PC-3 (cell line): ENCODE measurements around the gene LBR. TPM values are rescaled to one million over a fixed set of nuclear protein-coding genes. Genes with fewer than 3 reads are reported as not detected.

ENCODE experiments used
- ATAC-seq: fragments of 200-7000 bp; cut with Tn5 transposase; 2 replicates; pipeline ENCODE4 v1.9.1; 2020; ENCODE audit warnings: mild to moderate bottlenecking, moderate library complexity
- BruUV-seq: library from RNA; stranded (reverse); fragments of 400-500 nt; replicated peaks from 2 replicates; lab custom pipeline; 2021; lab: Mats Ljungman, UMichigan
- CTCF ChIA-PET: fragments of 300-600 bp; sonication (Branson Sonifier 250); formaldehyde crosslinking; loops from one replicate; lab custom pipeline; 2022; ENCODE audit warnings: antibody characterized with exemption; lab: Charles Lee
- POLR2A ChIA-PET: fragments of 300-600 bp; sonication (Branson Sonifier 250); formaldehyde crosslinking; loops from one replicate; lab custom pipeline; 2022; ENCODE audit warnings: antibody characterized with exemption; ENCODE audit not compliant: unreplicated experiment; lab: Charles Lee
- DNase-seq: peaks from one replicate; pipeline ENCODE4 v3.0.0-alpha.2; 2015
- H2AFZ ChIP-seq: fragments of 300-600 bp; sonication (generic); 2 replicates; pipeline ENCODE4 v1.6.0; 2016; ENCODE audit warnings: antibody characterized with exemption, low read length
- H3F3A ChIP-seq: fragments of 300-600 bp; sonication (generic); one replicate; pipeline ENCODE4 v1.6.0; 2017; ENCODE audit warnings: antibody characterized with exemption, low read length, control low read depth, mild to moderate bottlenecking; ENCODE audit not compliant: unreplicated experiment
- H3K27ac ChIP-seq: fragments of 300-600 bp; sonication (generic); 2 replicates; pipeline ENCODE4 v1.5.1; 2016; ENCODE audit warnings: mild to moderate bottlenecking, low read length
- H3K27me3 ChIP-seq: fragments of 300-600 bp; sonication (generic); 2 replicates; pipeline ENCODE4 v1.6.1; 2016; ENCODE audit warnings: low read length, mixed read lengths
- H3K36me3 ChIP-seq: fragments of 300-600 bp; sonication (generic); 2 replicates; pipeline ENCODE4 v1.6.1; 2016; ENCODE audit warnings: low read depth, mixed run types, low read length, mixed read lengths
- H3K4me1 ChIP-seq: fragments of 300-600 bp; sonication (generic); 2 replicates; pipeline ENCODE4 v1.5.1; 2016; ENCODE audit warnings: low read length; ENCODE audit not compliant: insufficient read depth
- H3K4me2 ChIP-seq: fragments of 300-600 bp; sonication (generic); 2 replicates; pipeline ENCODE4 v1.6.0; 2016; ENCODE audit warnings: low read length
- H3K4me3 ChIP-seq: fragments of 300-600 bp; sonication (generic); 2 replicates; pipeline ENCODE4 v1.5.1; 2016; ENCODE audit warnings: mild to moderate bottlenecking, low read length, mixed read lengths
- H3K79me2 ChIP-seq: fragments of 300-600 bp; sonication (generic); 2 replicates; pipeline ENCODE4 v1.6.1; 2017; ENCODE audit warnings: low read length, mixed read lengths
- H3K9ac ChIP-seq: fragments of 300-600 bp; sonication (generic); 2 replicates; pipeline ENCODE4 v1.6.0; 2016; ENCODE audit warnings: mild to moderate bottlenecking, low read length
- H3K9me2 ChIP-seq: fragments of 300-600 bp; sonication (generic); replicated peaks from 2 replicates; pipeline ENCODE4 v1.6.1; 2016; ENCODE audit warnings: mixed run types, low read length, mixed read lengths
- H3K9me3 ChIP-seq: fragments of 300-600 bp; sonication (generic); 2 replicates; pipeline ENCODE4 v1.6.1; 2016; ENCODE audit warnings: low read length, mixed read lengths
- H4K20me1 ChIP-seq: fragments of 300-600 bp; sonication (generic); 2 replicates; pipeline ENCODE4 v1.6.1; 2016; ENCODE audit warnings: low read length, mixed read lengths
- EZH2 ChIP-seq: fragments of 300-600 bp; sonication (generic); IDR thresholded peaks from one replicate; pipeline ENCODE4 v1.6.1; 2017; ENCODE audit warnings: antibody characterized with exemption, mild to moderate bottlenecking, low read length; ENCODE audit not compliant: unreplicated experiment
- EZH2phosphoT487 ChIP-seq: fragments of 300-600 bp; sonication (generic); IDR thresholded peaks from 2 replicates; pipeline ENCODE4 v1.6.1; 2018; ENCODE audit warnings: mild to moderate bottlenecking, antibody characterized with exemption, low read length, borderline replicate concordance
- intact Hi-C: fragments of 100-400 bp; cut with micrococcal nuclease; formaldehyde crosslinking; loops from 2 replicates; pipeline ENCODE4 v1.9.0; 2023
- total RNA-seq: library from RNA; depleted of rRNA; stranded (reverse); fragments of >200 nt; gene quantifications from 2 replicates; pipeline ENCODE4 v1.2.3, GENCODE V29; 2014
- TF ChIP-seq, protein P1 (sequence below): fragments of 300-600 bp; sonication (generic); conservative IDR thresholded peaks from 2 replicates; pipeline ENCODE4 v1.5.1; 2017; ENCODE audit warnings: antibody characterized with exemption, low read depth, mild to moderate bottlenecking, low read length

LBR gene
- total RNA-seq, 1 experiment from 2014 or later: 35.1 TPM

DNA sequence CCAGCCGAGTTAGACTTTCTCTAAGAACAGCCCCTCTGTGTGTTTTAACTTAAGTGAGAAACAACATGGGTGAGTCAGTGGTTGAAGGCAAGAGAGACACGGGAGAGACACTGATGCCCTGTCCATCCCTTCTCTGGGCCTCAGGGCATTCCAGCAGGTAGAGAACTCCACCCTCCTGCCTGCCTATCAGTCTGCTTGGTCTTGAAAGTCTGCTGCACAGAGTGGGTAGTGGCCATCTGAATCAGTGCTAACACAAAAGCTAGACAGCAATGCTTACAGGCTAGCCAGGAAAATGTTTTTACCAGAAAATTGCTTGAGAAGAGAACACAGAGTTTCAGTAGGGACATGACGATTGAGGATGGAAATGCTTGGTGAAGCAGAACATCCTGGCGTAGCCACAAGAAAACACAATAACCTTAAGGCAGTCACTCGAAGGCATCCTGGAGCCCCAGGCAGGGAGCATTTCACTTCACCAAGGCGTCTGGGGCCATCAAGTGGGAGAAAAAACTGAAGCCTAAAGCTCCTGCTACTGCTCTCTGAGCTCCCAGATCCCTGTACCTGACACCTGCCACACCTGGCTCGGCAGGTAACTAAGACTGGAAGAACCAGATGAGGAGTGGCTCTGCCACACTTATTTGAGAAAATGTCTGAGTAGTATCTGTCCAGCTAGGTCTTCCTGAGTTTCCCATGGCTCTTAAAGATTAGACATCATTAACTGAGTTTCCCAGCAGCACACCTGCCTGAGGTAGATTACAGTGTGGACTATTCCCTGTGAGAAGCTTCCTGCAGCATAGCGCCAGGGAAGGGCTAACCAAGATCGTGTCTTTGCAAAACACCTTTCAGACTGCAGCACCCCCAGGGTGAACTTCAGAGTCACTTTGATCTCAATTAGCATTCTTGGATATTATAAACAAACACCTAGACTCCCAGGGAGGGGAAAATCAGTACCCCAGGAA lies 18.1 kb upstream of the LBR start:
- Histone ChIP-seq H3K4me3 (no peak overlapping the region), H2AFZ (no peak overlapping the region), H4K20me1 (no peaks in the 10 kb centered on the region), H3K9me3 (no peaks in the 10 kb centered on the region), H3K4me2 (peak overlapping the region; percentile 51), H3K36me3 (no peaks in the 10 kb centered on the region), H3K27ac (peak overlapping the region; percentile 22), H3K9ac (no peak overlapping the region), H3K9me2 (no peaks in the 10 kb centered on the region), H3F3A (no peaks in the 10 kb centered on the region), H3K79me2 (no peaks in the 10 kb centered on the region), H3K4me1 (peaks cover 44% of the 10 kb centered on the region), H3K27me3 (no peaks in the 10 kb centered on the region)
- peak; percentile 13; the same call in 1 of the 2 replicates for ATAC-seq
- ChIA-PET POLR2A (interaction anchor here (0.6 to 1.3 kb wide), 2 partner anchors 15 to 679 kb away, joined by 4 to 5 read pairs; no protein-coding TSS in a partner anchor), CTCF (interaction anchor here (0.5 kb wide), 2 partner anchors 203 to 245 kb away, joined by 3 to 8 read pairs; no protein-coding TSS in a partner anchor)
- no TSS peak for BruUV-seq
- no peak for TF ChIP-seq EZH2
- no peak for TF ChIP-seq EZH2phosphoT487
- TF ChIP-seq, protein P1, sequence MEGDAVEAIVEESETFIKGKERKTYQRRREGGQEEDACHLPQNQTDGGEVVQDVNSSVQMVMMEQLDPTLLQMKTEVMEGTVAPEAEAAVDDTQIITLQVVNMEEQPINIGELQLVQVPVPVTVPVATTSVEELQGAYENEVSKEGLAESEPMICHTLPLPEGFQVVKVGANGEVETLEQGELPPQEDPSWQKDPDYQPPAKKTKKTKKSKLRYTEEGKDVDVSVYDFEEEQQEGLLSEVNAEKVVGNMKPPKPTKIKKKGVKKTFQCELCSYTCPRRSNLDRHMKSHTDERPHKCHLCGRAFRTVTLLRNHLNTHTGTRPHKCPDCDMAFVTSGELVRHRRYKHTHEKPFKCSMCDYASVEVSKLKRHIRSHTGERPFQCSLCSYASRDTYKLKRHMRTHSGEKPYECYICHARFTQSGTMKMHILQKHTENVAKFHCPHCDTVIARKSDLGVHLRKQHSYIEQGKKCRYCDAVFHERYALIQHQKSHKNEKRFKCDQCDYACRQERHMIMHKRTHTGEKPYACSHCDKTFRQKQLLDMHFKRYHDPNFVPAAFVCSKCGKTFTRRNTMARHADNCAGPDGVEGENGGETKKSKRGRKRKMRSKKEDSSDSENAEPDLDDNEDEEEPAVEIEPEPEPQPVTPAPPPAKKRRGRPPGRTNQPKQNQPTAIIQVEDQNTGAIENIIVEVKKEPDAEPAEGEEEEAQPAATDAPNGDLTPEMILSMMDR: no peak
- peak; percentile 71 for DNase-seq
- intact Hi-C loops: no loop called here

DNA sequence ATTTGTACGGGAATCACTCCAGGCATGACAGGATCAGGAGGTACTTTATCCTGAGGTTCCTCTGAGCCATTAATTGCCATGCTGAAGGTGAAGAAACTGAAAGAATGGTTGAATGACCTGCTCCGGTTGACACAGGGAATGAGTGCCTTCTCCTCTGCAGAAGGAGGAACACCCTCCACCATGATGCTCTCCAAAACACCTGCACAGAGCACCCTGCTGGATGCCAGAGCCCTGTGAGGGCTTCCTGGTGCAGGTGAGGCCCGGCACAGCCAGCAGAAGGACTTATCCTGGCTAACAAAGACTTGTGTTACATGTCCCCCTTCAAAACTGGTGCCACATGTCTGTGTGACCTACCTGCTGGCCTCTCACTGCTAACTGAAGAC lies 14.3 kb upstream of the LBR start:
- H3K4me3 ChIP-seq: no peak overlapping the region
- H3K9me3 ChIP-seq: no peaks in the 10 kb centered on the region
- ChIA-PET CTCF (no interaction called here), POLR2A (no interaction called here)
- H3K4me2 ChIP-seq: no peak overlapping the region
- no peak overlapping the region for H3K27ac ChIP-seq
- H4K20me1 ChIP-seq: no peaks in the 10 kb centered on the region
- TF ChIP-seq EZH2phosphoT487: no peak
- no peaks in the 10 kb centered on the region for H3K9me2 ChIP-seq
- intact Hi-C loops: no loop called here
- H3K27me3 ChIP-seq: no peaks in the 10 kb centered on the region
- no peaks in the 10 kb centered on the region for H3K79me2 ChIP-seq
- no TSS peak for BruUV-seq
- no peaks in the 10 kb centered on the region for H3F3A ChIP-seq
- no peak for DNase-seq
- H3K4me1 ChIP-seq: peaks cover 21% of the 10 kb centered on the region
- no peaks in the 10 kb centered on the region for H3K36me3 ChIP-seq
- H3K9ac ChIP-seq: no peak overlapping the region
- ATAC-seq: no peak
- H2AFZ ChIP-seq: no peak overlapping the region

DNA sequence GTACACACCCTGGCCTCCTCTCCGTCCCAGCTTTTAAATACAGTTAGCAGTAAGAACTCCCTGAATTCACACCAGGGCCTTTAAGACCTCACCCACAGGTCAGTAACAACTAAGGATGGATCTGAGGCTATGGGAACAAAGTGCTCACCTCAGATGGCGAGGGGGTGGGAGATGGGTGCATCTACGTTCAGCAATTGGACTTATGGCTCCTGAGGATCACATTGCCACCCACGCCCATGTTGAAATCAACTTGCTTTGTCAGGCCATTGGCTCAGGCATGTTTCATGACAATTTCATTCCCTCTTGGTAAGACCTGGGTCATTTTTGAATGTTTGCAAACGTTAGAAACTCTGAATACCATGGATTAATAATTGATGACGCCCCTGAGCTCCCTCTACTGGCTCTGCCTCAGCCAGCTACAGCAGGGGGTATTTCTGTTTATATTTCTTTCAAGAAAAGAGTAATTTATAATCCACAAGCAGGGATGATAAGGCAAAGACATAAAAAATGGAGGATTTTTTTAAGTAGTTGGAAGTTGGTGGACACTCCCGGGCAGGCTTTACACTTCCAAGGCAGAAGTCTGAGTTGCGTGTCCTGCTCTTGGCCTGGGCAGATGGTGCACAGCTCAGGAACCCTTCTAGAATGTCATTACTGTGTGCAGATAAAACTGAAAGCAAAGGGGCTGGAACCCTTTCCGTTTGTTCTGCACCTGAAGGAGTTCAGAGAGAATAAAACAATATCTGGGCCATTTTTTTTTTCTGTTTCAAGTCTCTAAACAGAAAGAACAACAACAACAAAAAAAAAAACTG lies 13.7 kb upstream of the LBR start:
- Histone ChIP-seq H3K4me2 (no peak overlapping the region), H3K4me1 (peaks cover 19% of the 10 kb centered on the region), H3K27me3 (no peaks in the 10 kb centered on the region), H3K79me2 (no peaks in the 10 kb centered on the region), H3K36me3 (no peaks in the 10 kb centered on the region), H3K9ac (no peak overlapping the region), H3K27ac (no peak overlapping the region), H3K9me3 (no peaks in the 10 kb centered on the region), H3K4me3 (no peak overlapping the region), H3K9me2 (no peaks in the 10 kb centered on the region), H4K20me1 (no peaks in the 10 kb centered on the region), H3F3A (no peaks in the 10 kb centered on the region), H2AFZ (no peak overlapping the region)
- BruUV-seq: no TSS peak
- ChIA-PET CTCF (interaction anchor here (0.5 to 0.8 kb wide), 2 partner anchors 13 to 622 kb away, joined by 3 to 9 read pairs; no protein-coding TSS in a partner anchor), POLR2A (interaction anchor here (0.6 kb wide), 2 partner anchors 65 to 100 kb away, joined by 3 read pairs; no protein-coding TSS in a partner anchor)
- TF ChIP-seq EZH2phosphoT487 (no peak), EZH2 (no peak)
- TF ChIP-seq, protein P1: peak; percentile 53
- intact Hi-C loops: no loop called here
- DNase-seq (no peak), ATAC-seq (no peak)
